Hepatic stellate cell (primary cell): ENCODE measurements around the gene RCAN3.
A peak's percentile ranks its signal among the peaks of the same experiment; 100 is the strongest.
"Not testable (repeated sequence)": the region's sequence is repeated elsewhere in the genome, so short reads cannot be mapped to it uniquely, and the experiment has no call there.

Experiments used
- DNase-seq: peaks from one replicate; pipeline ENCODE4 v3.0.0; 2011; ENCODE audit warnings: low spot score

RCAN3 gene

DNA sequence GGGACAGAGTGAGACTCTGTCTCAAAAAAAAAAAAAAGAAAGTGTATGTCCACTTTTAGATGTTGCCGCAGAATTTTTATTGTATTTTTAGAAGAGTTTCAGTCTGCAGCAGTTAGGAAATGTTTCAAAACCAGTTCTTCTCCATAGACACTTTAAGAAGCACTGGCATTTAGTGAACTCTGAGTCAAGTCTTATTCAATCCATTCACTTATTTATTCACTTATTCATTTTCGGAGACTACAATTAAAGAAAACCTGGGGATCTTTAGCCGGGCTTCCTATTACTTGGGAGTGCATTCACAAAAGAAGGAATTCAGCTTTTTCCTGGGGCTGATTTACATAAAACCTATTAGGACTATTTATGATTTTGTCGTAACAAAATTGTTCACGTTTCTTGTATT, 12.3 kb downstream of the RCAN3 start:
- no peak for DNase-seq

DNA sequence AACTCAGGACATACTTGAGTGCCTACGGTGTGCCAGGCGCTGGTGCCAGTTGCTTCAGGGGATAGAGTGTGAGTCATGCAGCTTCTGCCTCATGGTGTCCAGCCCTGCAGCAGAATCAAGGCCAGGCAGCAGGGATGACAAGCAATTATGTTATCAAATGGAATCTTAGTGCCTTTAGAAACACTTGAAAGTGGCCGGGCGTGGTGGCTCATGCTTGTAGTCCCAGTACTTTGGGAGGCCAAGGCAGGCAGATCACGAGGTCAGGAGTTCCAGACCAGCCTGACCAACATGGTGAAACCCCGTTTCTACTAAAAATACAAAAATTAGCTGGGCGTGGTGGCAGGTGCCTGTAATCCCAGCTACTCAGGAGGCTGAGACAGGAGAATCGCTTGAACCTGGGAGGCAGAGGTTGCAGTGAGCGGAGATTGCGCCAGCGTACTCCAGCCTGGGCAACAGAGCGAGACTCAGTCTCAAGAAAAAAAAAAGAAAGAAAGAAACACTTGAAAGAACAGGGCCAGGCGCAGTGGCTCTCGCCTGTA, 13.1 kb downstream of the RCAN3 start:
- DNase-seq, result not testable (repeated sequence)

DNA sequence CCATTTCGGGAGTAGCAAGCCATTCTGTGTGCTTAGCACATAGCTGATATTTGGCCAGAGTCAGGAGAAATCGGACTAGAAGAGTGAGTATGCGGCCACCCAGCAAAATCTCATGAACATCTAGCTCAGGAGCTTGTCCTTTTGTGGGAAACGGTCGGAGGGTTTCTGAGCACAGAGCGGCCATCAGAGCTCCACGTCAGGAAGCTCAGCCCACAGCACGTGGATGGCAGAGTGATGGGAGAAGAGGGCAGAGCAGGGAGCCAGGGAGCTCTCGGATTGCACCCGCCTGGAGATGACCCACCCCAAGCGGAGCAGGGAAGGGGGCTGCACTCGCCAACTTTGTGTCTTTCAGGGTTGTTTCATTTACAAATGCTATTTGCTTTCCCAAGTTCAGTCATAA, 13.9 kb downstream of the RCAN3 start:
- no peak for DNase-seq

DNA sequence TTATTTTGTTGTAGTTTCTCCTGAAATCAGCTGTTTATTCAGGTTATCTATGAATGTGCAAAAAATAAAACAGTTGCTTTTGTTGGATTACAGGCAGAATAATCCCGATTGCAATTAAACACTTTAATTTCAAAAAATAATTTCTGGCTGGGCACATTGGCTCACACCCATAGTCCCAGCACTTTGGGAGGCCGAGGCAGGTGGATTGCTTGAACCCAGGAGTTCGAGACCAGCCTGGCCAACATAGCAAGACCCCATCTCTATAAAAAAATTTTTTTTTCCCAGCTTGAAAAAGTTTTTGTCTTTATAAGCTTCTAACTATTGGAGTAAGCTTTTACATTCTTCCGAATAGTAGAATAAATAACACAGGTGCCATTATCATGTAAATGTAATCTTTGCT, 15.3 kb downstream of the RCAN3 start:
- DNase-seq, result no peak

DNA sequence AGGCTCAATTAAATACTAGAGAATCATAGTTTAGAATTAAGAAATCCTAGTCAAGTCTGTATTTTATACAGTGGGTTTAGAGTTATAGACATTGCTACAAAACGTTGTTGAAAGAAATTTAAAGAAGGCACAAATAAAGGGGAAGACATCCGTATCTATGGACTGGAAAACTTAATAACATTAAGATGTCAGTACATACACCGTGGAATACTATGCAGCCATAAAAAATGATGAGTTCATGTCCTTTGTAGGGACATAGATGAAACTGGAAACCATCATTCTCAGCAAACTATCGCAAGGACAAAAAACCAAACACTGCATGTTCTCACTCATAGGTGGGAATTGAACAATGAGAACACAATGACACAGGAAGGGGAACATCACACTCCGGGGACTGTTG, 17.6 kb downstream of the RCAN3 start:
- DNase-seq, result not testable (repeated sequence)

GRCh38 chr1:24525606-24526005, 23.0 kb downstream of the RCAN3 start:
- no peak for DNase-seq

DNA sequence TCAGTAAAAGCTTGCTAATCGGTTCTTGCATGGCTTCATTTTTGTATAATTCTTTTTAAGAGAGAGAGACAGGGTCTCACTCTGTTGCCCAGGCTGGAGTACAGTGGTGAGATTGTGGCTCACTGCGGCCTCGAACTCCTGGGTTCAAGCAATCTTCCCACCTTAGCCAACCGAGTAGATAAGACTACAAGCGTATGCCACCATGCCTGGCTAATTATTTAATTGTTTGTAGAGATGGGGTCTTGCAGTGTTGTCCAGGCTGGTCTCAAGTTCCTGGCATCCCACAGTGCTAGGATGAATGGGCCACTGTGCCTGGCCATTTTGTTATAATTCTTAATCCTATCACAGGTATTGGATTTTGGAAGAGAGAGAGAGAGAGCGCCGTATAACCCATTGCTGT, 23.4 kb downstream of the RCAN3 start:
- no peak for DNase-seq

- DNase-seq, result peak; percentile 27
Measured at GRCh38 chr1:24526940-24527542, 24.4 kb downstream of the RCAN3 start.

GRCh38 chr1:24528744-24529143, 26.1 kb downstream of the RCAN3 start:
- no peak for DNase-seq

- DNase-seq, result not testable (repeated sequence)
Measured at GRCh38 chr1:24529292-24529691, 26.7 kb downstream of the RCAN3 start.

GRCh38 chr1:24535021-24535424, 32.4 kb downstream of the RCAN3 start:
- DNase-seq, result peak; percentile 27

DNA sequence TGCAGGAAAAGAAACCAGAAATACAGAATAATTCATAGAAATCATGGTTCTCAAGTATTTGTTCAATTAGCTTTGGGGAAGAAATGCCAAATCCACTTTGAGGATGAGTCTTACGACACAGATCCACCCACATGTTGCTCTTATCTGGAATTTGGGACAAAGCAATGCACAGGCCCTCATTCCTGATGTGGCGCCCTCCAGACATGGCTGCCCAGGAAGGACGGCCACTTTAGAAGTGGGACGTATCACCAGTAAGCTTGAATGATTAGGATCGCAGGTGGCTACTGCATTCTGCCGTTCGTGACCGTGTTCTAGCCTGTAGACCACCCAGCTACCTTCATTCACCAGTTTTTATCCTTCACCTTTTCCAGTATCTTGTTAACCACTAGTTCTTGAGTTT, 33.1 kb downstream of the RCAN3 start:
- DNase-seq, result no peak

DNA sequence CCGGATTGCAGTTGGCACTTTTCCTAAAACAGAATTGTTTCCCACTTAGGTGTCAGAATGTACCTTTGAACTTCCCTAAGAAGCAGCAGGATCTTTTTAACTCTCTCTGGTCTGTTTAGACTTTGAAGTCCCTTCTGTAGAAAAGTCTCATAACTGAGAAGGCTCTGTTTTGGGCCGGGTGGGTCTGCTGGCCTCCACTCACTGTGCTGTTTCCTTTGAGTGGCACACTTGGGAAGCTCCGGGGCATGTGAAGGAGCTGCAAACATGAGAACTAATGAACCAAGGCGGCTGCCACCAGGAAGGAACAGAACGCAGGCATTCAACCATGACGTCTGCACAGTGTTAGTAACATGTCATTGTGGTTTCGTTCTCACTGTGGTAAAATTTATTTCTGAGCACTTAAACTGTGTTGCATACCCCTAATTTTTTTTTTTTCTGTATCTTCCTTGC, 33.8 kb downstream of the RCAN3 start:
- no peak for DNase-seq

GRCh38 chr1:24540051-24540905, 37.6 kb downstream of the RCAN3 start:
- no peak for DNase-seq

DNA sequence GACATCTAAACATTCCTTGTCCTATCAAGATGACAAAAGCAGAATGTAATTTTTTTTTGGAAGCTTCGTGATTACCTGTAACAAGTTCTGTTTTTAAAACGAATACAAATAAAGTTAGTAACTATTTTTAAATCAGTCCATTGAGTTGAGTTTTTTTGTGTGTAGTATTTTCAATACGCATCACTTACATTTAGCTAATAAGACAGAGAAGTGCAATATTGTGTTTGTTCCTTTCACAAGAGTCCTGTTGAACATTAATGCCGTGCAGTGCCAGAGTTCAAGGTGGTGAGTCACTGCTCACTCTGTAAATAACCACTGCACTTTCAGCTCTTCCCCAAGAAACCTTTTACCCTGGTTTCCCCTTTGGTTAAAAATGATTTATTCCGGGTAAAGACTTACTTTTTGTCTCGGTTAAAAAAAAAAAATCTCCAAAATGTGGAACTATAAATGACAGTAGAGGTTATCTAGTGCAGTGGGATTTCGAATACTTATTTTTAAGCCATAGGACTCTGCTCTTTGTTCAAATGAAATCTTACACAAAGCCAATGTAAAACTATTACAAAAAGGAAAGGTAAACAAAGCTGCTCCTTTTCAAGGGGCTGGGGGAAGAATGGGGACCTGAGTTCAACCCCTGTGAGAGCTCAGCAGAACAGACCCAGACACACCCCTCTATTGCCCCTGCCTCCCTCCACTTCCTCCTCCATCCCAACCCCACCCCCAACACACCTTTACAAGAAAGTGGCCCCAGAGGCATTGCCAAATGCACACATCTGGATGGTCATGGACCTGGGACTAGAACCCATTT, 38.5 kb downstream of the RCAN3 start:
- DNase-seq, result peak; percentile 38

- DNase-seq, result no peak
Measured at GRCh38 chr1:24541711-24542346, 39.2 kb downstream of the RCAN3 start.

DNA sequence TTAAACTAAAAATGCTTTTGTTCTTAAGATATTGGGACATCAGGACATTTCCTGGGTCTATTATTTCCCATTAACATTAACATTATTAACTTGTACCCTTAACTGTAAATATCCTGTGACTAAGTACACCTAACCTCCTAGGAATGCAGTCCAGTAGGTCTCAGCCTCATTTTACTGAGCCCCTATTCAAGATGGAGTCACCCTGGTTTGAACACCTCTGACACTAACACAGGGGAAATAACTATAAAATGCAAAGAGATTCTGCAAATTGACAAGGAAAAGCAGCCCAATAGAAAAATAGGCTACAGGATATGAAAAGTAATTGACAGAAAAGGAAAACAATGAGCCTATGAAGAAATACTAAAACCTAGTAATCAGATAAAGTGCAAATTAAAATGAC, 41.6 kb downstream of the RCAN3 start:
- DNase-seq, result no peak

DNA sequence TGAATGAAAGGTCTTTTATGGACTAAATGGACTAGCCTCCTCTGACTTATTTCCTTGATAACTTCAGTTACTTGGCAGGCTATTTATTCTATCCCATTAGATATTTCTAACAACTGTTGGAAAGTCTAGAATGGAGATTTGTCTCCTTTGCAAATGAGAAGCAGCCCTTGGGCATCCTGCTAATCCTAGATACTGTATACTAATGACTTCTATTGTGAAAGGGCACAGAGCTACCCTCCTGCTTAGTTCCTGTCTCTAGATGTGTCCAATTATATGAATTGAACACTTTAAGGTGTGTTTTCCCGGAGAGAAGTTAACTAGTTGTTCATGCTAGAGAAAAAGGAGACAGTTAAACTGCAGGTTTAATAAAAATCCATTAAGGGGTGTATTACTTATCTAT, 43.0 kb downstream of the RCAN3 start:
- no peak for DNase-seq

DNA sequence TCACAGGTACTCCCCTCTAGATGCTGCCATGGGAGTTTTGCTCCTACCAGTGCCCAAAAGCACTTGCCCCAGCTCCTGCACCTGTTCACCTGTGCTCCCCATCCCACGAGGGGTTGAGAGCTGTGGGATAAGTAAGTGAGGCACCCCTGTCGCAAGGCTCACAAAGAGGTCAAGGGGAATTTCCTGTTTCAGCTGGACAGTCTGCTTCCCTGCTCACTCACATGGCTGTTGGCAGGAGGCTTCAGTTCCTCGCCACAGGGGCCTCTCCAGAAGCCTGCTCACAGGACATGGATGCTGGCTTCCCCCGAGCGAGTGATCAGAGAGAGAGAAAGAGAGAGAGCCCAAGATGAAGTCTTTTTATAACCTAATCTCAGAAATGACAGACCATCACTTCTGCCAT, 44.6 kb downstream of the RCAN3 start:
- DNase-seq, result no peak

DNA sequence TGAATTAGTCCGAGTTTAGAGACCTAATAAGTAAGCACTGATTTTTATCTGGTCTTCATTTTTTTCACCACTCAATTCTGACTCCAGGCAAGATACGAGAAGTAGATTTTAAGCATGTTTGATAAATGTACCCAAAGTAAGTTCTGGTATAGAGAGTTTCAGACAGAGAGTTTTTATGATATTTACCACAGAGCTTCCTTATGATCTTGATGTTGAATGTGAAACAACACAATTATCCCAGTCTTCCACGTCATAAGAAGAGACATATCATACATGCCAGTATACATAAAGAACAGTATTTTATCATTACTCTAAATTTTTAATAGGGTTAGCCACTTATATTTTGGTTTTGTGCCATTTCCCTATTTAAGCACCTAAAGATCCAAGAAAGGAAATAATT, 45.4 kb downstream of the RCAN3 start:
- no peak for DNase-seq

DNA sequence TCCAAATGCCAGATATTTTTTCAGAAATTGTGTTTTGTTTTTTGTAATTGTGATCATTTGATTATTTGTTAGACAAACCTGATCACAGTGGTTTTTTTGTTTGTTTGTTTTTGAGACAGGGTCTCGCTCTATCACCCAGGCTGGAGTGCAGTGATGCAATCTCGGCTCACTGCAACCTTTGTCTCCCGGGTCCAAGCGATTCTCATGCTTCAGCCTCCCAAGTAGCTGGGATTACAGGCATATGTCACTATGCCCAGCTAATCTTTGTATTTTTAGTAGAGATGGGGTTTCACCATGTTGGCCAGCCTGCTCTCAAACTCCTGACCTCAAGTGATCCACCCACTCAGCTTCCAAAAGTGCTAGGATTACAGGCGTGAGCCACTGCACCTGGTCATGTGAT, 46.6 kb downstream of the RCAN3 start:
- not testable (repeated sequence) for DNase-seq
